ENCODE data around the gene ZNF559.
A peak's percentile ranks its signal among the peaks of the same experiment; 100 is the strongest.
"Not testable (repeated sequence)": the region's sequence is repeated elsewhere in the genome, so short reads cannot be mapped to it uniquely, and the experiment has no call there.

ZNF559 gene

GRCh38 chr19:9323919-9324583, at the start of gene ZNF559:
Gene ZNF559, plus strand, starts transcription at chr19:9324179. Its CDS starts 14,371 bp downstream, at chr19:9338550.
- in situ Hi-C loops (cut with HindIII; ENCODE audit: low pct_unique_long_range_greater_than_20kb, low sequenced_read_pairs), result no loop called here
- no peak for TF ChIP-seq JUND (IDR thresholded peaks at IDR 0.05; ENCODE audit: low read depth)
- peak; percentile 61 to 96 for DNase-seq (ENCODE audit: low read depth in 1 of 2, low spot score in 1 of 2)

DNA sequence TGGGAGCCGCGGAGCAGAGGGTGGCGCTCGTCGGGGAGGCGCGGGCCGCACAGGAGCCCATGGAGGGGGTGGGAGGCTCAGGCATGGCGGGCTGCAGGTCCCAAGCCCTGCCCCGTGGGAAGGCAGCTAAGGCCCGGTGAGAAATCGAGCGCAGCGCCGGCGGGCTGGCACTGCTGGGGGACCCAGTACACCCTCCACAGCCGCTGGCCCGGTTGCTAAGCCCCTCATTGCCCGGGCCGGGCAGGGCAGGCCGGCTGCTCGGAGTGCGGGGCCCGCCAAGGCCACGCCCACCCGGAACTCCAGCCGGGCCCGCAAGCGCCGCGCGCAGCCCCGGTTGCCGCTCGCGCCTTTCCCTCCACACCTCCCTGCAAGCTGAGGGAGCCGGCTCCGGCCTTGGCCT, 40.5 kb upstream of the ZNF559 start:
- DNase-seq (ENCODE audit: low read depth in 1 of 2, low spot score in 1 of 2); in situ Hi-C loops (cut with HindIII; ENCODE audit: low pct_unique_long_range_greater_than_20kb, low sequenced_read_pairs): not testable (repeated sequence)

DNA sequence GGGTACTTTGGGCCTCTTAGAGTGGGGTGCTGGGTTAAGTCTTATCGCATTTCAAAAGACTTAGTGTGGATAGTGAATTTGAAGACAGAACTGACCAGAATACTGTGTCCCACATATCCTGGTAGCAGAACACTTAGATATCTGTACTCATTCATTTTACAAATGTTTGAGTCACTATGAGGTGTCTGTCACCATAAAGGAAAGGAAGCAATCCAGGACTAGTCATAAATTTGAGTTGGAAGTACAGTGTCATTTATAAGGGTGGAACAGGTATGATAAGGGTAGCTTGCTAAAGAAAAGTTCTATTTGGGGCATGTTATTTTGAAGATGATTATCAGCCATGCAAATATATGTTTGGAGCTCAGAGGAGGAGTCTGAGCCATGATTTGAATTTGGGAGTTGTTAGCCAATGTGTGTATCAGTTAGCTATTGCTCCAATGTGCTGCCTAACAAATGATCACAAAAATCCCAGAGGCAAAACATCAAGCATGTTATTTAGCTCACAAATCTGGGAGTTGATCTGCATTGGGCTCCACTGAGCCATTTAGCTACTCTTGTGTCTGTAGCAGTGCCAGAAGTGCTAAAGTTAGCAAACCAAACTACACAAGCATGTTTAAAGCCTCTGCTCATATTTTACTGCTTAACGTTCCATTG, 34.6 kb upstream of the ZNF559 start:
- no peak for DNase-seq (ENCODE audit: low read depth in 1 of 2, low spot score in 1 of 2)
- no peak for TF ChIP-seq JUND (IDR thresholded peaks at IDR 0.05; ENCODE audit: low read depth)
- in situ Hi-C loops (cut with HindIII; ENCODE audit: low pct_unique_long_range_greater_than_20kb, low sequenced_read_pairs), result no loop called here

DNA sequence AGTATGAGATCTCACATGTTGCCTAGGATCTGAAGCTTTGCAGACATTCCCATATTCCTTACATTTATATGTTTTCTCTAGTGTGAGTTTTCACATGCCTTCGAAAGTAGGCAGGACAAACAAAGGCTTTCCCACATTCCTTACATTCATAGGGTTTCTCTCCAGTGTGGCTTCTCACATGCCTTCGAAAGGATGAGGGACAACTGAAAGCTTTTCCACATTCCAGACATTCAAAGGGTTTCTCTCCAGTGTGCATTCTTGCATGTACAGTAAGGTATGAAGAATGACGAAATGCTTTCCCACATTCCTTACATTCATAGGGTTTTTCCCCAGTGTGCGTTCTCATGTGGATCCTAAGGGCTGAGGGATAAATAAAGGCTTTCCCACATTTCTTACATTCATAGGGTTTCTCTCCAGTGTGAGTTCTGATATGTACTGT, 28.5 kb upstream of the ZNF559 start:
- DNase-seq (ENCODE audit: low read depth in 1 of 2, low spot score in 1 of 2), result no peak
- in situ Hi-C loops (cut with HindIII; ENCODE audit: low pct_unique_long_range_greater_than_20kb, low sequenced_read_pairs), result no loop called here
- TF ChIP-seq JUND (IDR thresholded peaks at IDR 0.05; ENCODE audit: low read depth), result no peak

DNA sequence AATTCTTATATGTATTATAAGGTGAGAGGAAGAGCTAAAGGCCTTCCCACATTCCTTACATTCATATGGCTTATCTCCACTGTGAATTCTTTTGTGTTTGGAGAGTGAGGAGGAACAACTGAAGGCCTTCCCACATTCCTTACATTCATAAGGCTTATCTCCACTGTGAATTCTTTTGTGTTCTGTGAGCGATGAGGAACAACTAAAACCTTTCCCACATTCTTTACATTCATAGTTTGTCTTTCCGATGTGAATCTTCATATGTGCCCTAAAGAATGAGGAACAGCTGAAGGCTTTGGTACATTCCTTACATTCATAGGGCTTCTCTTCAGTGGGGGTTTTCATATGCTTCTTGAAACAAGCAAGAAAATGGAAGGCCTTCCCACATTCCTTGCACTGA, 27.6 kb upstream of the ZNF559 start:
- no peak for TF ChIP-seq JUND (IDR thresholded peaks at IDR 0.05; ENCODE audit: low read depth)

DNA sequence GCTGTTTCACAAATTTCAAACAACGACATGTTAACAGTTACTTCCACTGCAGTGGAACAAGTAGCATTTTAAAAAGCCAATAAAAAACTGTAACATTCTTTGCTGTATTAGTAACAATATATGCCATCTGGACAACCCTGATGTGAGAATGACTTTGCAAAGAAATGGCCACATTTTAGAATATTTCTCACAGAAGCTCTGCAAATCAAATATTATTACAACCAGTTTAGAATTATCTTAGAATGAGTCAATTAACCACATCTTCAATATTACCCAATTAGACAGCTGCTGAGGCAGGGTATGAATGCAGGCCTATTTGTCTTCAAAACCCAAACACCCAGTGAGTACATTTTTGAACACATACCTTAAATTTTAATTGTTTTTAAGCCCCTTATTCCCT, 17.5 kb upstream of the ZNF559 start:
- in situ Hi-C loops (cut with HindIII; ENCODE audit: low pct_unique_long_range_greater_than_20kb, low sequenced_read_pairs), result no loop called here
- no peak for DNase-seq (ENCODE audit: low read depth in 1 of 2, low spot score in 1 of 2)
- TF ChIP-seq JUND (IDR thresholded peaks at IDR 0.05; ENCODE audit: low read depth), result no peak

More for the DNA sequence above, 27.6 kb upstream of the ZNF559 start:
- in situ Hi-C loops (cut with HindIII; ENCODE audit: low pct_unique_long_range_greater_than_20kb, low sequenced_read_pairs), result no loop called here
- DNase-seq (ENCODE audit: low read depth in 1 of 2, low spot score in 1 of 2), result peak in 1 of 2 experiments; percentile 11

DNA sequence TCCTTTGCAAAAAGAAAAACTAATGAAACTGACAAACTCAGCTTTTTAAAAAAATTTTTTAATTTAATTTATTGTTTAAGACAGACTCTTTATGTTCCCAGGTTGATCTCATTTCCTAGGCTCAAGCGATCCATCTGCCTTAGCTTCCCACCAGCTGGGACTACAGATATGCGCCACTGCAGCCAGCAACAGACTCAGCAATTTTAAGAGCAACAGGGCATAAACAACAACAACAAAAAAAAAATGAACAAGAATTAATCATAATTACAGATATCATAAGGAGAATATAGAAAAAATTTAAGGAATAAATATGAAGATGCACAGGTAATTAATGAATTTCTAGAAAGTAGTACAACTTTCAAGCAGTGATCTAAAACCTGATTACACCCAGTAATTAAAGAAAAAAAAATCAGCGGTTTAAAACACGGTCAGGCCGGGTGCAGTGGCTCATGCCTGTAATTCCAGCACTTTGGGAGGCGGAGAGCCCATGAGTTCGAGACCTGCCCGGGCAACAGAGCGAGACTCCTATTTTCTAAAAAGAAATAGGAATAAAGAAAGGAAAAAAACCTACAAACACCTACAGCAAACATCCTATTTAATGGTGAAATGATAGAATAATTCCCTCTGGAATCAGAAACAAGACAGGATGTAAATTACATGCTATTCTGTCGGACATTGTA, 15.7 kb upstream of the ZNF559 start:
- in situ Hi-C loops (cut with HindIII; ENCODE audit: low pct_unique_long_range_greater_than_20kb, low sequenced_read_pairs), result no loop called here
- no peak for DNase-seq (ENCODE audit: low read depth in 1 of 2, low spot score in 1 of 2)
- TF ChIP-seq JUND (IDR thresholded peaks at IDR 0.05; ENCODE audit: low read depth), result no peak

GRCh38 chr19:9309139-9309973, 14.6 kb upstream of the ZNF559 start, which contains the start of gene ZNF699:
Gene ZNF699, minus strand, starts transcription at chr19:9309838. Its CDS starts 4,719 bp downstream, at chr19:9305119.
- TF ChIP-seq JUND (IDR thresholded peaks at IDR 0.05; ENCODE audit: low read depth), result no peak
- in situ Hi-C loops (cut with HindIII; ENCODE audit: low pct_unique_long_range_greater_than_20kb, low sequenced_read_pairs), result no loop called here
- peak; percentile 83 to 97 for DNase-seq (ENCODE audit: low read depth in 1 of 2, low spot score in 1 of 2)

DNA sequence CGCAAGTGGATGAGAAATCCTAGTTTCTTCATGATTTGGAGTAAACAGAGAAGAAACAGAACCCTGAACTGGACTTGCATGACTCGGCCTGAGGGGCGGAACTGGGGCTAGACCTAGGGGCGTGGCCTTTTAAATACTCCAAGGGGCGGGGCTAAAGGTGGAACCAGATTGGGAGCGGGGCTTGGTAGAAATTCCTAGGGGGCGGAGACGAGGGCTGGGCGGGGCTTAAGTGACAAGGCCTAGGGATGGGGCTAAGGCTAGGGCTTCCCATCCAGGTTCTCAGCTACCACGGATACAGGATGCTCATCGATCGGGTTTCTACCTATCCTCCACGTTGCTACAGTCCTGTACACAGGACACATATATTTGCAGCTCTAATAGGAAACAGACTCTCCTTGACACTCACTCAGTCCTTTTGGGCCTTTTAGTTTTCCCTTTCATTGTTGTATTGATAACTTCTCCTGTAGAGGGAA, 14.0 kb upstream of the ZNF559 start:
- in situ Hi-C loops (cut with HindIII; ENCODE audit: low pct_unique_long_range_greater_than_20kb, low sequenced_read_pairs), result no loop called here
- no peak for TF ChIP-seq JUND (IDR thresholded peaks at IDR 0.05; ENCODE audit: low read depth)
- peak; percentile 70 to 95 for DNase-seq (ENCODE audit: low read depth in 1 of 2, low spot score in 1 of 2)

DNA sequence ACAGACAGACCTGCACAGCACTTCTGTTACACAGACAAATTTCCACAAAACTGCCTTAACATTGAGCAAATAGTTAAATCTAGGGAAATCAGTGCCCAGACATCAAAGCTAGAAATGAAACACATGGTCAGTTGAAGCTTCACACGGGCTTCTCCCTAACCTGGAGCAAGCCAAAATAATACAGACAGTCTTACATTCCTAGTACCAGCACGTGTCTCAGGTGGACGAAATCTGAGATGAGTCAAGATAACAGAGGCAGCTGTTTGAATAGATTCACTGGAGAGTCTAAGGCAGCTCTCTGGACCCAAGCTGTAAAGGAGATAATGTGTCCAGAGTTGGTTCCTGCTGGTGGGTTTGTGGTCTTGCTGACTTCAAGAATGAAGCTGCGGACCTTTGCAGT, 10.2 kb upstream of the ZNF559 start:
- in situ Hi-C loops (cut with HindIII; ENCODE audit: low pct_unique_long_range_greater_than_20kb, low sequenced_read_pairs), result no loop called here
- no peak for TF ChIP-seq JUND (IDR thresholded peaks at IDR 0.05; ENCODE audit: low read depth)
- no peak for DNase-seq (ENCODE audit: low read depth in 1 of 2, low spot score in 1 of 2)

DNA sequence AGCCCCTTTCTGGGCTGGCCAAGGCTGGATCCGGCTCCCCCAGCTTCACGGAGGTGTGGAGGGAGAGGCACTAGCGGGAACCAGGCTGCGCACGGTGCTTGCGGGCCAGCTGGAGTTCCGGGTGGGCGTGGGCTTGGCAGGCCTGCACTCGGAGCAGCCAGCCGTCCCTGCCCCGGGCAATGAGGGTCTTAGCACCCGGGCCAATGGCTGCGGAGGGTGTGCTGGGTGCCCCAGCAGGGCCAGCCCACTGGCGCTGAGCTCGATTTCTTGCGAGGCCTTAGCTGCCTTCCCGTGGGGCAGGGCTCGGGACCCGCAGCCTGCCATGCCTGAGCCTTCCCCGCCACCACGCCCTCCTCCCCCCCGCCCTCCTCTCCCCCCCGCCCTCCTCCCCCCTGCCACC, 2.6 kb upstream of the ZNF559 start:
- TF ChIP-seq JUND (IDR thresholded peaks at IDR 0.05; ENCODE audit: low read depth), result no peak
- no peak for DNase-seq (ENCODE audit: low read depth in 1 of 2, low spot score in 1 of 2)
- in situ Hi-C loops (cut with HindIII; ENCODE audit: low pct_unique_long_range_greater_than_20kb, low sequenced_read_pairs), result no loop called here

GRCh38 chr19:9321756-9322155, 2.2 kb upstream of the ZNF559 start:
- in situ Hi-C loops (cut with HindIII; ENCODE audit: low pct_unique_long_range_greater_than_20kb, low sequenced_read_pairs); DNase-seq (ENCODE audit: low read depth in 1 of 2, low spot score in 1 of 2): not testable (repeated sequence)

- in situ Hi-C loops (cut with HindIII; ENCODE audit: low pct_unique_long_range_greater_than_20kb, low sequenced_read_pairs); DNase-seq (ENCODE audit: low read depth in 1 of 2, low spot score in 1 of 2): not testable (repeated sequence)
Observed at GRCh38 chr19:9322201-9322600, 1.8 kb upstream of the ZNF559 start.
